ENCODE measurements around the gene TIMM9. TPM values are rescaled to one million over a fixed set of nuclear protein-coding genes. Genes with fewer than 3 reads are reported as not detected.
A peak's percentile ranks its signal among the peaks of the same experiment; 100 is the strongest.

Gene TIMM9, protein sequence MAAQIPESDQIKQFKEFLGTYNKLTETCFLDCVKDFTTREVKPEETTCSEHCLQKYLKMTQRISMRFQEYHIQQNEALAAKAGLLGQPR
- 10 to 100 TPM; 28.1 to 31.5 TPM for total RNA-seq
- 11.5 to 11.8 reads per million in 2 donors for total RNA-seq

DNA sequence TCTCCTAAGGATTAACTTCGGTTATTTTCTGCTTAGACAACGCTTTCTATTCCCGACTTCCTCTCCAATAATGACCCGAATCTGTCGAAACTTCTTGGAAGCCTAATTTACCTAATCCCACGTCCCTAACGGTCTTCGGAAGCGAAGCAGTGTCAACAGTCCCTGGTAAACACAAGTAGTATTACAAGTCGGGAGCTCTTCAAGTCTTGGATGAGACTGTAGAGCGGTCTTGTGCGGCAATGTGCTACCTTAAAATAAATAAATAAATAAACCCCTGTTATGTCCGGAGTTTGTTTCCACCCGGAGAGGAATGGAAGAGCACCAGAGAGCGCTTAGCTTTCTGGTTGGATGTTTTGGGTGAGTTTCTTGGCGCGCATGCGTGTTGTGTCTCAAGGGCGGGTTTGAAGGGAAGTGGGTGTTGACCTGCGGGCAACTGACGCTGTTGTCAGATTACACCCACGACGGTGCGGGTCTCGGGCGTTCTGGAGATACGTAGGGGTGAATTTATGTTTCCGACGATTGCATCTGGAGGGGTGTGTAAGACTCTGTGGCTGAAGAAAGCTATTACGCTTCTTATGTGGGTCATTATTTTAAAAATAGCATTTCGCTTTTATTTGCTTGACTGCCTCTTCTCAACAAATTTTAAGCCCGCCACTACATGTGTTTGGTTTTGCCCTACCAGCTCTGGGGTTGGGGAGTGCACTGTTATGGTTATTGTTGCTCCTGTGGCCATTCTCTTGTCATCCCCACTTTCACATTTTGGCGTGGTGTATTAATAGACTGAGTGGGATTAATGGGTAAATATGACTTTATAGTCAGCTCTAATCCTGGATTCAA lies at the start of gene TIMM9, which contains the start of gene KIAA0586:
Gene TIMM9 (minus strand): TSS at position 251 of the 837 bp plus-strand sequence. CDS start 15,586 bp downstream, outside the sequence.
Gene KIAA0586 (plus strand): TSS at position 439 of the 837 bp plus-strand sequence. CDS start 546 bp downstream, outside the sequence.
- DNase-seq: peak; percentile 84 to 92 (median 90)
- ATAC-seq: peak; percentile 91
- Mint-ChIP-seq H3K4me1 (peaks cover 31% of the 10 kb centered on the region), H3K27ac (peak within 1 kb of the TSS; percentile 99), H3K27me3 (no peaks in the 10 kb centered on the region), H3K36me3 (ENCODE audit: low read depth) (no peaks in the 10 kb centered on the region), H3K4me3 (peak within 1 kb of the TSS; percentile 97)
- no peaks in the 10 kb centered on the region for H3K9me3 ChIP-seq (ENCODE audit: control insufficient read depth, low read length, poor library complexity, severe bottlenecking)

DNA sequence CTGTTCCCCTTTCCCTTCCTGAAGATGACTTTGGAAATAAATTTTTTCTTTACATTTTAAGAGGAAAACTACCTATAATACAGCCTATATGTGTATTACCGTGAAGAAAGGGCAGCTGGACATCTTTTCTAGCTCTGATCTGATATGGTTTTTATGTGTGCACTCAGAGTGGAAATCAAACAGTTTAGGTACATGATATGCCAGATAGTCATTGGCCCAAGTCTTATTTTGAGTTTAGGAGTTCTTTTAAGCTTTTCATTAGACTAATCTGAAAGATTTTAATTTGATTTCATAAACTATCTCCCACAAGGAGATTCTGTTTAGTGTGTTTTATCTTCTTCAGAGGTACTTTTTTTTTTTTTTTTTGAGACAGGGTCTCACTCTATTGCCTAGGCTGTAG lies 49.0 kb upstream of the TIMM9 start:
- H3K27ac Mint-ChIP-seq: no peak overlapping the region
- peaks cover 10% of the 10 kb centered on the region for H3K4me1 Mint-ChIP-seq
- DNase-seq: no peak
- peaks cover 16% of the 10 kb centered on the region for H3K36me3 Mint-ChIP-seq (ENCODE audit: low read depth)
- ATAC-seq: no peak
- no peaks in the 10 kb centered on the region for H3K27me3 Mint-ChIP-seq
- H3K4me3 Mint-ChIP-seq: no peak overlapping the region
- H3K9me3 ChIP-seq (ENCODE audit: control insufficient read depth, low read length, poor library complexity, severe bottlenecking): no peaks in the 10 kb centered on the region

DNA sequence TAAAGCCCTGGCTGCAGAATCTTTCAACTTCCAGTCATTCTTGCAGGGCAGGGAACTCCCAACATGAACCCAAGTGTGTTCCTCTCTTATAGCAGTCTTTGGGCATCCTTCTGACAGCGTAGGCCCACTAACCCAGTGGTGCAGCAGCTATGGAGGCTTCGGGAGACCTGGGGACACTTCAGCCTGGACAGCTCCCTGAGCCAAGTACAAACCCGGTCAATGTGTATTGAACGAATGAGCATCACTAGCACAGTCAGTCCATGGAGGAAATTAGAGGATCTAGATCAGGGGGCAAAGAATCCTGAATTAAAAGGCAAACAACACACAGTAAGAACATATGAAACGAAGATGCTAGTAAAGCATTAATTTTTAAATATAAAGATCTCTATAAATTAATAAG lies 42.0 kb upstream of the TIMM9 start:
- H3K27me3 Mint-ChIP-seq: no peaks in the 10 kb centered on the region
- H3K4me1 Mint-ChIP-seq: peaks cover 3% of the 10 kb centered on the region
- DNase-seq: no peak
- no peaks in the 10 kb centered on the region for H3K9me3 ChIP-seq (ENCODE audit: control insufficient read depth, low read length, poor library complexity, severe bottlenecking)
- H3K36me3 Mint-ChIP-seq (ENCODE audit: low read depth): peaks cover 11% of the 10 kb centered on the region
- no peak for ATAC-seq
- no peak overlapping the region for H3K27ac Mint-ChIP-seq
- H3K4me3 Mint-ChIP-seq: no peak overlapping the region

DNA sequence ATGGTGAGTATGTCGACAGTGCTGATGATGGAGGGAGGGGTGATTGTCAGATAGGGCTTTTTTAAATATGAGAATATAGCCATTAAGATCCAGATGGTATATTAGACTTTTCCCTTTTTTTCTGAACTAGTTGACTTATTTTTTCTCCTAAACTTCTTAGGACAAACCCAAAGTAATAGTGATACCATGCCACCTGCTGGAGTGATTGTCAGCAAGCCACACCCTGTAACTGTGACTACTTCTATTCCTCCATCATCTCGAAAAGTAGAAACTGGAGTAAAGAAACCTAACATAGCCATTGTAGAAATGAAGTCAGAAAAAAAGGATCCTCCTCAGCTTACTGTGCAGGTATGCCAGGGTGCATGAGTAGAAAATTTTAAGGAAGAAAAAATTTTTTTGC lies 40.2 kb upstream of the TIMM9 start:
- no peak for DNase-seq
- Mint-ChIP-seq H3K4me3 (no peak overlapping the region), H3K36me3 (ENCODE audit: low read depth) (peaks cover 16% of the 10 kb centered on the region), H3K27me3 (no peaks in the 10 kb centered on the region), H3K27ac (no peak overlapping the region), H3K4me1 (peaks cover 5% of the 10 kb centered on the region)
- ATAC-seq: no peak
- no peaks in the 10 kb centered on the region for H3K9me3 ChIP-seq (ENCODE audit: control insufficient read depth, low read length, poor library complexity, severe bottlenecking)

DNA sequence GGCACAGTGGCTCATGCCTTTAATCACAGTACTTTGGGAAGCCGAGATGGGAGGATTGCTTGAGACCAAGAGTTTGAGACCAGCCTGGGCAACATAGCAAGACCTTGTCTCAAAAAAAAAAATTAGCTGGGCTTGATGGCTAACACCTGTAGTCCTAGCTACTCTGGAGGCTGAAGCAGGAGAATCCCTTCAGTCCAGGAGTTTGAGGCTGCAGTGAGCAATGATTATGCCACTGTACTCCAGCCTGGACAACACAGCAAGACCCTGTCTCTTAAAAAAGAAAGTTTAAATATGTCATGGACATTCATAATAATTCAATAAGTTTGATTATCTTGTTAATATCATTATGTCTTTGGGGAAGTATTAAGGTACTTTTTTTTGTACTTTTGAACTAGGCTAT lies 39.1 kb upstream of the TIMM9 start:
- Mint-ChIP-seq H3K36me3 (ENCODE audit: low read depth) (peaks cover 13% of the 10 kb centered on the region), H3K27ac (no peak overlapping the region), H3K4me1 (peaks cover 3% of the 10 kb centered on the region), H3K4me3 (no peak overlapping the region), H3K27me3 (no peaks in the 10 kb centered on the region)
- DNase-seq (no peak), ATAC-seq (no peak)
- H3K9me3 ChIP-seq (ENCODE audit: control insufficient read depth, low read length, poor library complexity, severe bottlenecking): no peaks in the 10 kb centered on the region

DNA sequence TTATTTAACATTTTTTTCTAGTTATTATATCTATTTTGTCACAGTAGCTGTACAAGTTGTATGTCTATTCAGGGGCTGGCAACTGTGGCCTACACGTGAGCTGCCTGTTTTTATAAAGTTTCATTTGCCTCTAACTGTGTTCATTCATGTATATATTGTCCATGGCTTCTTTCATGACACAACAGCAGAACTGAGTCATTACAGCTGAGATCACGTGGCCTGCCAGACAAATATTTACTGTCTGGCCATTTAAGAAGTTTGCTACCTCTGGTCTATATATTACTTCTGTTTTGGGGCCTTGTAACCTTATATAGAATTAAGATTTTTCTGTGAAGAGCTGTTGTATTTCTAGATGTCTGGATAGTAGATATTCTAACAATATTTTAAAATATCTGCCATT lies 38.1 kb upstream of the TIMM9 start:
- H3K27me3 Mint-ChIP-seq: no peaks in the 10 kb centered on the region
- DNase-seq (no peak), ATAC-seq (no peak)
- peaks cover 3% of the 10 kb centered on the region for H3K4me1 Mint-ChIP-seq
- H3K27ac Mint-ChIP-seq: no peak overlapping the region
- no peaks in the 10 kb centered on the region for H3K9me3 ChIP-seq (ENCODE audit: control insufficient read depth, low read length, poor library complexity, severe bottlenecking)
- peaks cover 15% of the 10 kb centered on the region for H3K36me3 Mint-ChIP-seq (ENCODE audit: low read depth)
- no peak overlapping the region for H3K4me3 Mint-ChIP-seq

DNA sequence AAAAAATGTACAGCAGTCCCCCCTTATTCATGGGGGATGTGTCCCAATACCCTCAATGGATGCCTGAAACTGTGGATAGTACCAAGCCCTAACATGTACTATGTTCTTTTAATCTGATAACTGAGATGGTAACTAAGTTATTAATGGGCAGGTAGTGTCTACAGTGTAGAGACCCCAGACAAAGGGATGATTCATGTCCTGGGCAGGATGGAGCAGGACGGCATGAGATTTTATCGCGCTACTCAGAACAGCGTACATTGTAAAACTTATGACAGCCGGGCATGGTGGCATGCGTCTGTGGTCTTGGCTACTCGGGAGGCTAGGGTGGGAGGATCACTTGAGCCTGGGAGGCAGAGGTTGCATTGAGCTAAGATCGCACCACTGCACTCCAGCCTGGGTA lies 37.3 kb upstream of the TIMM9 start:
- Mint-ChIP-seq H3K4me3 (no peak overlapping the region), H3K27ac (no peak overlapping the region), H3K4me1 (peaks cover 5% of the 10 kb centered on the region), H3K27me3 (no peaks in the 10 kb centered on the region), H3K36me3 (ENCODE audit: low read depth) (peaks cover 20% of the 10 kb centered on the region)
- ATAC-seq (no peak), DNase-seq (no peak)
- no peaks in the 10 kb centered on the region for H3K9me3 ChIP-seq (ENCODE audit: control insufficient read depth, low read length, poor library complexity, severe bottlenecking)

DNA sequence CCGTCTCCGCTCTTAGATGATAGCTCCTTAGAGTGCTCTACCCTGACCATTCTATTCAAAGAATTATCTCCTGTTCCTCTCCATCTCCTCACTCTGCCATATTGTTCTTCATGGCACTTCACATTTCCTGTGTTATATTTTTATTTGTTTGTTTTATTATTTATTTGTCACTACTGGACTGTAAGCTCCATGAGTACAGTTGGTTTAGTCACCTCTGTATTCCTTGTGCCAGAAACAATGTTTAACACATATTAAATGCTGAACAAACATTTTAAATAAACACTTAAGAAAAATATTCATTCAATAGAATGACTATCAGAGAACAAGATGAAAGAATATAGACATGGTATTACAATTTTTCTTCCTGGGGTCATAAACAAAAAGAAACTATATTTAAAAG lies 35.8 kb upstream of the TIMM9 start:
- peaks cover 5% of the 10 kb centered on the region for H3K4me1 Mint-ChIP-seq
- no peaks in the 10 kb centered on the region for H3K9me3 ChIP-seq (ENCODE audit: control insufficient read depth, low read length, poor library complexity, severe bottlenecking)
- peaks cover 12% of the 10 kb centered on the region for H3K36me3 Mint-ChIP-seq (ENCODE audit: low read depth)
- no peaks in the 10 kb centered on the region for H3K27me3 Mint-ChIP-seq
- no peak overlapping the region for H3K4me3 Mint-ChIP-seq
- ATAC-seq (no peak), DNase-seq (no peak)
- no peak overlapping the region for H3K27ac Mint-ChIP-seq

DNA sequence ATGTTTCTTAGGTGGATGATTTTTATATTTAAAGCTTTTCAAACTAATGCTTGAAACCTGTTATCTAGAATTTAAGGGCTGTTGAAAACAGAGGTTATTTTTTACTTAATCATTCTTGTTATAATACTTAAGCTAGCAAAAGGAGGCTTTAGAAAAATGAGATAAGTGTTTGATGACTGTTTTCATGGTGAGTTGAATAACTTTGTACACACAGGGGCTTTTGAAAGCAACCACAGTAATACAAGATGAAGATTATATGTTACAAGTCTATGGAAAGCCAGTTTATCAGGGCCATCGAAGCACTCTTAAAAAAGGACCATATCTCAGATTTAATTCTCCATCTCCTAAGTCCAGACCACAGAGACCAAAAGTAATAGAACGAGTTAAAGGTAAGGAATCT lies 33.4 kb upstream of the TIMM9 start:
- no peaks in the 10 kb centered on the region for H3K9me3 ChIP-seq (ENCODE audit: control insufficient read depth, low read length, poor library complexity, severe bottlenecking)
- DNase-seq: no peak
- H3K27me3 Mint-ChIP-seq: no peaks in the 10 kb centered on the region
- no peak for ATAC-seq
- no peak overlapping the region for H3K27ac Mint-ChIP-seq
- no peak overlapping the region for H3K4me3 Mint-ChIP-seq
- H3K36me3 Mint-ChIP-seq (ENCODE audit: low read depth): peaks cover 12% of the 10 kb centered on the region
- peaks cover 5% of the 10 kb centered on the region for H3K4me1 Mint-ChIP-seq

DNA sequence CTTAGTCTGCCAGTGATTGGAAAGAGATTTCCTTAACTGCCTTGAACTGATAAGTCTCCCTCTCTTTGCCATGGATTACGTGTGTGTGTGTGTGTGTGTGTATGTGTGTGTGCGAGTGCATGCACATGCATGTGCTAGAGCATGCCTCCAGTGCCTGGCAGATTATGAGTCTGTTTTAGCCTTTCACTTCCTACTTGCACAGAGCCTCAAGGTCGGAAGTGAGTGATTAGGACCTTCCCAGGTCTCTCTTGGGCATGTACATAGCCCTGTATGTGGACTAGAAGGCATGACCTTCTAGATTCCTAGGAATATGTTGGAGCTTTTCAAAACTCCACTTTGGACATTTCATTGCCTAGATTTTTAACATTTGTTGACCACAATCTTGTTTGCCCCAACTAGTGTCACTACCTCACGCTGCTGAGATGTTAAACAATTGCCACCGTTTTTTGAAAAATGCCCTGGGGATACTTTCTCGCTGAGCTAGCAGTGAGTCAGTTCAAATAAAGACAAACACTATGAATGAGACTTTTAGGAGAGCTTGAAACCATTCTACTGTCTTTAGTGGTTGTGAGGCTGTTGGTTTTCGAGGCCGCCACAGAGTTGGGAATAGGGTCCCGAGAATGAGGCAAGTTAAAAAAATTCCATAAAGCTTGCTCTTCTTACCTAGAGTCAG lies 28.4 kb upstream of the TIMM9 start:
- Mint-ChIP-seq H3K4me1 (peaks cover 6% of the 10 kb centered on the region), H3K4me3 (no peak overlapping the region), H3K36me3 (ENCODE audit: low read depth) (peaks cover 15% of the 10 kb centered on the region), H3K27ac (peak overlapping the region; percentile 10), H3K27me3 (no peaks in the 10 kb centered on the region)
- ATAC-seq (no peak), DNase-seq (no peak)
- no peaks in the 10 kb centered on the region for H3K9me3 ChIP-seq (ENCODE audit: control insufficient read depth, low read length, poor library complexity, severe bottlenecking)

DNA sequence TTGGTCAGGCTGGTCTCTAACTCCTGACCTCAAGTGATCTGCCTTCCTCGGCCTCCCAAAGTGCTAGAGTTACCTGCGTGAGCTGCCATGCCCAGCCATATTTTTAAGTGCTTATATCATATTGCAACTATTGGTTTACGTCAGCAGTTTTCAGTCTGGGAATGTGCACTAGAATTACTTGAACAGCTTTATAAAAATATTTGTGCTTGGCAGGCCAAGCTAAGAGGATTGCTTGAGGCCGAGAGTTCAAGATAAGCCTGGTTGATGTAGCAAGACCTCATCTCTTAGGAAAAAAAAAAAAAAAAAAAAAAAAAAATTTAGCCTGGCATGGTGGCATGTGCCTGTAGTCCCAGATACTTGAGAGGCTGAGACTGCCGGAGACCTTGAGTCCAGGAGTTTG lies 17.3 kb upstream of the TIMM9 start:
- no peaks in the 10 kb centered on the region for H3K9me3 ChIP-seq (ENCODE audit: control insufficient read depth, low read length, poor library complexity, severe bottlenecking)
- H3K27ac Mint-ChIP-seq: no peak overlapping the region
- no peaks in the 10 kb centered on the region for H3K36me3 Mint-ChIP-seq (ENCODE audit: low read depth)
- no peak overlapping the region for H3K4me3 Mint-ChIP-seq
- no peaks in the 10 kb centered on the region for H3K4me1 Mint-ChIP-seq
- DNase-seq (no peak), ATAC-seq (no peak)
- H3K27me3 Mint-ChIP-seq: no peaks in the 10 kb centered on the region

DNA sequence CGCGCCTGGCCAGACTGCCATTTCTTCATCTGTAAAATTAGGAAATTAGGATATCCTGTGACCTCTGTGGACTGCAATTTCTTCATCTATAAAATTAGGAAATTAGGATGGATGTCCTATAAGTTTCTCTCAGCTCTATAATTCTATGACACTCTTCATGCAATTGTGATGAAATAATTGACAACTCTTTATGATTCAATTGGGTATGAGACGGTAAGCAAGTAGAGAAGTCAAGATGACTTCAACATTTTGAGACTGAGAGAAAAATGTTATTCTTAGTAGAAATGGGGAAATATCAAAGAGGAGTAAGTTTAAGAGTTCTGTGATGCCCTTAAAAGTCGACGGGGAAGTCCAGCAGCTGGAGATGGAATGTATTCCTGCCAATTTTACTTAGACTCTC lies 12.1 kb upstream of the TIMM9 start:
- Mint-ChIP-seq H3K4me3 (no peak overlapping the region), H3K4me1 (peaks cover 10% of the 10 kb centered on the region), H3K36me3 (ENCODE audit: low read depth) (peaks cover 5% of the 10 kb centered on the region), H3K27ac (no peak overlapping the region), H3K27me3 (no peaks in the 10 kb centered on the region)
- DNase-seq (no peak), ATAC-seq (no peak)
- H3K9me3 ChIP-seq (ENCODE audit: control insufficient read depth, low read length, poor library complexity, severe bottlenecking): no peaks in the 10 kb centered on the region

DNA sequence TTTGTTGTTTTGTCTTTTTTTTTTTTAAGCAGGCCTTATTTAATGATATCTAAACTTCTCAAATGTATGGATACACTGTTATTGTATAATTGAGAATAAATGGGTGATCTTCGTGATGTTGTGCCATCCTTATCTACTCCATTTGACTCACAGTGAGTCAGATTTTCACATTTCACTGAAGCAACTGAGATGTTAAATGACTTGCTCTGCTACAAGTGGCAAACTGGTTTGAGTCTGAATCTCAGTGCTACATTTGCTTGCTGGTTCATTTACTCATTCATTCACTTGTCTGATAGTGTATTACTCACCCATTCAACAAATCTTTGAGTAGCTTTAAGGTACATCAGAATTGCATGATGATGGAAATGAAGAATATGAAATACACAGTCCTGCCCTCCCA lies 2.8 kb upstream of the TIMM9 start:
- Mint-ChIP-seq H3K27me3 (no peaks in the 10 kb centered on the region), H3K4me3 (no peak overlapping the region), H3K36me3 (ENCODE audit: low read depth) (peaks cover 6% of the 10 kb centered on the region), H3K4me1 (peaks cover 29% of the 10 kb centered on the region), H3K27ac (peak overlapping the region; percentile 61)
- no peak for ATAC-seq
- no peaks in the 10 kb centered on the region for H3K9me3 ChIP-seq (ENCODE audit: control insufficient read depth, low read length, poor library complexity, severe bottlenecking)
- DNase-seq: no peak
